NCI-H510A (cell line): Measurements from ENCODE around the gene PCYT1A.
A peak's percentile ranks its signal among the peaks of the same experiment; 100 is the strongest.

ENCODE experiments used
- DNase-seq: peaks from one replicate; lab custom pipeline; 2025; lab: John Stamatoyannopoulos, UW

The PCYT1A gene

DNA sequence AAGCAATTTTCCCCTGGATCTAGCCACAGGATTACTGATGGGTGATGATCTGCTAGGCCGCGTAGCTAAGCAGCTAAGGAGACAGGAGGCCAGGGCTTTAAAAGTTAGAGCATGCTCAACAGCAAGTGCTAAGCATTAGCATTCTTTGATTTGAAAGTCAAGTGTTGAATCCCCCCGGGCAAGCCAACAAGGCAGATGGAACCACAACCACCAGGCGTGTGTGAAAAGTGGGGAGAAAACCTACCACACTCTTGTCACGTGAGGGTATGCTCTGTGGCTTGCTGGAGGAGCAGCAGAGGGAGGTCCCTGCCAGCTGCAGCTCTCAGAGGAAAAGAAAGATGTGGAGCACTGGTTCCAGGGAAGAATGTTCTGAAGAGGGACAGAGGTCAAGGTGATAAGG, 50.3 kb downstream of the PCYT1A start:
- no peak for DNase-seq

DNA sequence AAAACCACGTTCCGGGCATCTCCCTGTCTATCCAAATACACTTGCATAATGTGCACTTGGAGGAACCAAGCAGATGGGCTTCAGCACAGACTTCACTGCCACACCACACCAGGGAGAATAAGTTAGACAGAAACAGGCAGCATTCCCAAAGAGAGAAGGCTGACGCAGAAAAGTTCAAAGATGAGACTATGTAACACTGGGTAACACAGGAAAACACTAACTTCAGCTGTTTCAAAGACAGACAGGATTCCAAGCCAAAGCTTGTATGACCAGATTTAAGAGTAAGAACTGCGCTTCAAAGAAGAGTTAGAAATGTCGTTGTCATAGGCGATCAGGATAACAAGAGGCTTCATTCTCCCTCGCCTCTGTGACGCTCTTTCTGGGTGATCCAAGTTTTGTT, 51.3 kb downstream of the PCYT1A start:
- DNase-seq: no peak

DNA sequence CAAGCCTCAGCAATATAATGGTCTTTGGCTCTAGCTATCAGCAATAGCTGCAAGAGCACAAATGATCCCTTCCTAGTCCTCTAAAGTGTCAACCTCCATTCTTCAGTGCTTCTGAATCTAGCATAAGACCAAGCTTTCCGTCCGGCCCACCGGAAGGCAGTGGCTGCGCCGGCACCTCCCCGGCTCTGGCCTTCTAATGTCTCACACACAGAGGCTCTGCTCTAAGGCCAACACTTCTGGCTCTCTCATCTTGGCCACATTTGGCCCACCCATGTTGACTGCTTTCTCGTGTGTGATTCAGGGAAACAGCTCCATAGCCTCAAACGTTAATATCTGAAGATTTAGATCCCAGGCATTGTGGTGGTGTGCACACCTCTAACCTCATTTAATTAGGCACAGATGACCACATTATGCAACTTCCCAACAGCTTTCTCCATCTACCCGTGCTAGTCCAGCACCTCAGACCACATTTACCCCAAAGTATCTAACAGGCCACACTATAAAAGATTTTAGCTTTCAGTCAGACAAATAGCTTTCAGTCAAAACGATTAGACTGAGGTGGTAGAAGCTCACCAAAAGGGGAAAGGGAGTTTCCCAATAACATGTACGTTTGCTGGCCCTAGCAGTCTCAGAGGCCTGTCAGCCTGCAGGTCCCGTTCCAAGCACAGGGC, 51.9 kb downstream of the PCYT1A start:
- DNase-seq: no peak

DNA sequence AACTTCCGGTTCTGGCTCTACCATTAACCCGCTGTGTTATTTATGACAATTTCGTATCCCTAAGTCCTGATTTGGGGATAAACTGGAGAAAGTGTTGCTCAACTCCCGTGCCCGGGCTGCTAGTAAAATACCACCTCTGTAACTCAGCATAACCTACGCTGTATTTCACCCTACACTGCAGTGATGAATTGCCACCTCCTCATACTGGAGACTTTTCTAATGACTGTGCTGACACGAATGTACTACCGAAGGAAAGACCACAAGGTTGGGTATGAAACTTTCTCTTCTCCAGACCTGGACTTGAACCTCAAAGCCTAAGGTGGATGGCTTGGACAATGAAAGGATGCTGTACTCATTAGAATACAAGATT, 54.7 kb downstream of the PCYT1A start:
- DNase-seq: no peak

DNA sequence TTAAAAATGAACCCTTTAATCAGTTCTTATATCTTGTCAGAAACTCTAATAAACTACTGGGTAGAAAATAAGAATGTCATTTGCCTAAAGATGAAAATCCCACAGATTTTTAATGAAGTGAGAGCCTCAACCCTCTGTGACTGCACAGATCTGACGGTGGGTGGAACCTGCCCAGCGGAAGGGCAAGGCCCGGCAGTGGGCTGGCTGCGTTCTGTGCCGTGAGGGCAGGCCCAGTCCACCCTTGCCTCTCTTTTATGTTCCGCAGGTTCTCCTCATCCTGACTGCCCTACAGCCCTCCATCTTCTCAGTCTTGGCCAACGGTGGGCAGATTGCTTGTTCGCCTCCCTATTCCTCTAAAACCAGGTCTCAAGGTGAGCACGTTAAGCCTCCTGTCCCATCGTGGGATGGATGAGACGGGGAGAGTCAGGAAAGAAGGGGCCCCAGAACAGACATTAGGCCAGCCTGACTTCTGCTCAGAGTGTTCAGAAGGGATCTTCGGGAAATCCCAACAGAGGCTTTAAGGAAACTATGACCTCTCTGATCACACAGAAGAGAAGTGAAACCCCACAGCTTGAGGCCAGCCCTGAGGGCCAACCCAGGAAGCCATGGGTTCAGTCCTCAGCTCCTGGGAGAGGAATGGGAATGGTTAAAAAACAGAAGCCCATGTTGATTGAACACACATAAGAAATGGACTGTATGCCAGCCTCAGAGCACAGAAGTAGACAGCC, 55.2 kb downstream of the PCYT1A start:
- DNase-seq: no peak

DNA sequence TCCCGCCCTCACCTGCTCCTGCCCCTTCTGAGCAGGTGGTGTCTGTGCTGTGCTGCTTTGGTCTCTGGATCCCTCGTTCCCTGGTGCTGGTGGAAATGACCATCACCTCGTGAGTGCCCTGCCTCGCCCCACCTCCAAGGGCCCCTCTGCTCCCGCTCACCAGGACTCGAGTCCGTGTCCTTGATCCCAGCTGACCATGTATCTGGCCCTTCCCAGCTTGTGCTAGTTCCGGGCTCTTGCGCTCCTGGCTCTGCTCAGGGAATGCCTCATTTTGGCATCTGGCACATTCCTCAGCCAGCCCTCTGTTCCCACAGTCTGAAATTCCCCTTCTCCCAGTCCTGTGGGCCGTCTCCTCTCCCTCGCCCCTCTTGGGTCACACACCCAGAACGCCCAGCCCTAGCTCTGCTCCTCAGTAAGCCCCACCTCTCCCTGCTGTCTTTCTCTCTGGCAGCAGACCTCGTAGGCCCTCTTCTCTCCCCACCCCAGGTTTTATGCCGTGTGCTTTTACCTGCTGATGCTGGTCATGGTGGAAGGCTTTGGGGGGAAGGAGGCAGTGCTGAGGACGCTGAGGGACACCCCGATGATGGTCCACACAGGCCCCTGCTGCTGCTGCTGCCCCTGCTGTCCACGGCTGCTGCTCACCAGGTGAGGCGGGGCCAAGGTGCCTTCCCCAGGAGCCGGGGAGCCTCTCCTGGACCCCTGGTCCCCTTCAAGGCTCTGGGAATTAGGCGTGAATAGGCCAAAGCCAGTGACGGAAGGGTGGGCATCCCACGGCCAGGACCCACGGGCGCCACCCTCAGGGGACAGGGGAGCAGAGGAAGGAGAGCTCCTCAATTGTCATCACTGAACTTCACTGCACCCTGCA, 59.7 kb downstream of the PCYT1A start:
- no peak for DNase-seq

DNA sequence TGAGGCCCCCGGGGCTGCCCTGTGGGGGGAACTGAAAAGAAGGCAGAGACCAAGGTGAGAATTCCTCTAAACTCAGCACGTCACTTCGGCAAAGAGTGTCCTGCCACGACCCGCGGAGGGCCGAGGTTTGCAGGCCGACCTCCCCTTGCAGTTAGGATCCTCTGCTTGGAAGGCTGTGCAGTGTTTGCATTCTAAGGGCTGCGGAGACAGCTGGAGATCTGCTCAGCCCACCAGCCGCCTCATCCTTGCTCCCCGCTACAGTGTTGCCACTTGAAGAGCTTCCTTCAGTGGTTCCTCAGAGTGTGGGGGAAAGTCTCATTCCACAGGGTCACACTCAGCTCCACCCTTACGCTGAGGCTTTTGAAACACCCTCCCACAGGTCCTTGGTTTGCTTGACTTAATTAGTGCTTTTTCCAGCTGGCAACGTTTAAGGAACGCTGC, 60.4 kb downstream of the PCYT1A start:
- DNase-seq: no peak

DNA sequence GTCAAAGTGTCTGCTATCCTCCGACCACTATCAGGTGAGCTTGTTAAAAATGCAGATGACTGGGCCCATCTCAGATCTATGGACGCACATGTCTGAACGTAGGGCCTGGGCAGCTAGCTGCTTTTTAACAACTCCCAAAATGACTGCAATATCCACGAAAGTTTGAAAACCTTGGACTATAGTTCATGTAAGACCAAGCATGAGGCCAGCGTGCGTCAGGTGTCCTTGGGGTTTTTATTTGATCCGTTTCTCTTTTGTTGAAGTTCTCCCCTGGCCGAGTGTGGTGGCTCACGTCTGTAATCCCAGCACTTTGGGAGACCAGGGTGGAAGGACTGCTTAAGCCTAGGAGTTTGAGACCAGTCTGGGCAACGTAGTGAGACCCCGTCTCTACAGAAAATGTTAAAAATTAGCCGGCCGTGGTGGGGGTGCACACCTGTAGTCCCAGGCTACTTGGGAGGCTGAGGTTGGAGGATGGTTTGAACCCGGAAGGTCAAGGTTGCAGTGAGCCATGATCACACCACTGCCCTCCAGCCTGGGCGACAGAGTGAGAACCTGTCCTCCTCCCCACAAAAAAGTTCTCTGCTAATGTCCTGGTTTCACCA, 61.7 kb downstream of the PCYT1A start:
- no peak for DNase-seq

DNA sequence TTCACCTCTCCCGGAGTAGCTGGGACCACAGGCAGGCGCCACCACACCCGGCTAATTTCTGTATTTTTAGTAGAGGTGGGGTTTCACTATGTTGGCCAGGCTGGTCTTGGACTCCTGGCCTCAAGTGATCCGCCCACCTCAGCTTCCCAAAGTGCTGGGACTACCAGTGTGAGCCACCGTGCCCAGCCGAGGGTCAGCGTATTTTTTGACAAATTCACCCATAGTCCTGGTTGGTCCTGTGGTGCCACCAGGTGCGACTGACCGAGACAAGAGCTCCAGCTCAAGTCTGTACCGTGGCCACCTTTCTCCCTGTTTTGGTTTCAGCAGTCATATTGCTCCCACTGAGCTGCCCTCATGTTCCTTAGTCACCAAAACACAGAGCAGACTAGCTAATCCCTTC, 62.4 kb downstream of the PCYT1A start:
- DNase-seq: no peak

DNA sequence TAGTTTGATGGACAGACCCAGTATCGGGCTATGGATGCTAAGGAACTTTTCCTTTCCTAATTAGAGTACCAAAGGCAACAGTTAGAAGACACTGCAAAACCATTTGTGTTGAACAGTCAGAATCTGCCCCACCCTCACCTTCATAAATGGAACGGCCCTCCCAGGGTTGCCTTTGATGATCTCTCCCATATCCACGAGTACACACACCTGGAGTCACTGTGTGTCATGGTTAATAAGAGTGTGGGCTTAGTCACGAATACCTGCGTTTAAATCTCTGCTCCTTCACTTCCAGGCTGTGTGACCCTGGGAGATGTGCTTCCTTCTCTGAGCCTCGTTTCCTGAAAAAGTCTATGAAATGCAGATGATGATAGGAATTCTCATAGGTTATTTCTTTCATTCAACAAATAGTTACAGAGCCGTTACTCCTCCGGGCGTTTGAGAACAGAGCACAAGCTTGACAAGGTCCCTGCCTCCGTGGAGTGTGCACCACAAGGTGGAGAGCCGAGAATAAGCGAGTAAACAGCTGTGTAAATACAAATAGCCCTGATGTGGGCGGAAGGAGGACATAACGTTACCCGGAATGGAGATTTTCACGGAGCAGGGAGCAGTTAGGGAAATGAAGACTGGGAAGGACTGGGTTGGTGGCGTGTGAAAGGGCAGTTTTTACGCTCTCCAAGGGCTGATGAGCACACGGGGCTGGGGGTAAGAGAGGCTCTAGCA, 64.5 kb downstream of the PCYT1A start:
- DNase-seq: no peak

DNA sequence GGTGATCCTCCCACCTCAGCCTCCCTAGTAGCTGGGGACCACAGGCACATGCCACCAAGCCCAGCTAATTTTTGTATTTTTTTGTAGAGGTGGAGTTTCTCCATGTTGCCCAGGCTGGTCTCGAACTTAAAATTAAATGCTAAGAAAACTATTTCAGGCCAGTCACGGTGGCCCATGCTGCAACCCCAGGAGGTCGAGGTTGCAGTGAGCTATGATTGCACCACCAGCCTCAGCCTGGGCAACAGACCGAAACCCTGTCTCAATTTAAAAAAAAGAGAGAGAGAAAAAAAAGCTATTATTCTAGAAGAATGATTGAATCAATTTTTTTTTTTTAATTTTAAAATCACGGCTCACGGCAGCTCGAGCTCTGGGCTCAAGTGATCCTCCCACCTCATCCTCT, 66.5 kb downstream of the PCYT1A start:
- DNase-seq: no peak

DNA sequence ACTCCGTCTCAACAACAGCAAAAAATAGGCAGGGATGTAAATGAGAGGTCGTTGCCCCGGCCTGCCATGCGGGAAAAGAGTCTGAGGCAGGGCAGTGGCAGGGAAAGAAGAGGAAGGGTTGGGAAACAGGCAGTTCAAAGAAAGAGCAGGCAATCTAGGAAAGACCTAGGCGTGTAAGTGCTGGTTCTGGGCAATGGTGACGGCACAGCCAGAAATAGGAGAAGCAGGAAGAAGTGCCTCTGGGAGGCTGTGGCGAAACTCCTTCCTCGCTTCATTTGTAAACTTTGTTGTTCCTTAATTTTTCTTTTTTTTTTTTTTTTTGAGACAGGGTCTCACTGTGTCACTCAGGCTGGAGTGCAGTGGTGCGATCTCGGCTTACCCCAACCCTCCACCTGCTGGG, 66.9 kb downstream of the PCYT1A start:
- no peak for DNase-seq

DNA sequence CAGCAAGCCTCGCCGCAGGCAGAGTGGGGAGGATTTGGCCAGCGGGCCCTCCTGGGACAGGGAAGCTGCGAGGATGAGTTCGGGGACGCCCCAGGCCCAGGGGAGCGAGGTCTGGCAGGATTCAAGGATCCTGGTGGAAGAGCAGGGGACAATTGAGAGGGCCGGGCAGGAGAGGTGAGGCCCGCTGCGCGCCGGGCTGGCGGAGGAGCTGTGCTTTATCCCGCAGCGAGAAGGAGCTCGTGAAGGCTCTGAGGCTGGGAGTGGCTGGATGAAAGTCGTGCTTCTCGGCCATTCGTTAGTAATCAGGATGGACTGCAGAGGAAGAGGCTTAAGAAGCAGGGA, 67.6 kb downstream of the PCYT1A start:
- no peak for DNase-seq

DNA sequence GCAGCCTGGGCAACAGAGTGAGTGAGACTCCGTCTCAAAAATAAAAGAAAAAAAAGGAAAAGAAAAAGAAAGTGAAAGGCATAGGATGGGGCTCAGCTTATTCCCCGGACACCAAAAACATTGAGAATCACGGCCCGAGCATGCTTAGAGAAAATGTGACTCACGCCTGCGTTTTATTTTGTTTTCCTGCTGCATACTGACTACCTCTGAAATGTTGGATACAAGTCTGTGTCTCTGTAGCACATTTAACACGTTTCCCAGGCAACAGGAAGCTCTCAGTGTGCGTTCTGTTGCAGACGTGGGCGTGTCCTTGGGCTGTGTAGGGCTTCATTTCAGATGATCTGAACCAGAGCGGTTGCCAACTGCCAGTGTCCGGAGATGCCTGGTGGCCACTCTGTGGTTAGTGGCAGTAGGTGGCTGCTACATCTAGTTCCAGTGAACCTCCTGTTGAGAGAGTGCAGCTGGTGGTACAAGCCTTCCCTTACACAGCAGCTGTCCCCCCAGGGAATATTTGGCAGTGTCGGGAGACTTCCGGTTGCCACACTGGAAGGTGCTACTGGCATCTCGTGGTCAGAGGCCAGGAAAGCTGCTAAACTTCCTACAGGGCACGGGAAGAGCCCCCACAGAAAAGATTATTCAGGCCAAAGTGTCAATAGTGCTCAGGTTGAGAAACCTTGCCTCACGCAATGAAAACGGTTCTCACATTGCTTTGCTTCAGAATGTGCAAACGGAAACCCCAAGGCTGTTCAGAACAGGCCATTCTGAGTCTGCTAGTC, 68.1 kb downstream of the PCYT1A start:
- DNase-seq: peak; percentile 23

DNA sequence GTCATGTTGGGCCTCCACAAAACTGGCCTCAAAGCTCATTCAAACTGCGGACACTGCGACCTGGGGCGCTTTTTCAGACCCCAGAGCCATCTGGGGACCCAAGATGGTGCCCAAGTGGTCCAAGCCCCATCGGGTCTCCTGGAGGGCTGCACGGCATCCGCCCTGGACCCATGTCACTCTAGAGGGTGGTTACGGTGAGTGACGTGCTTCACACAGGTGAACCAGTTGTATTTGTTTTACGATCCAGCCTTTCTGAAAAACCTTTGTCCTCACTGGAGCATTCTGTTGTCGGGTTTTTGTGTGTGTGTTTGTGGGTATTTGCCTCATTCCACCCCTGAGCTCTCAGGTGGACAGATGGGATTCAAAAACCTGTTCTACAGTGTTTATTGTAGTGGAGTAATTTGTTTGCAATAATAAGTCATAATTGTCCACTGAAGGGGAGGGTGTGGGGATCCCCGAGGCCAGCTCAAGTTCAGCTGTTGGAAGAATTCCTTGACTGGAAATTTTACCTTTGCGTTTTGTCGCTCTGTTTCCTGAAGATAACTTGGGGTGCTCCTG, 69.3 kb downstream of the PCYT1A start:
- DNase-seq: no peak

DNA sequence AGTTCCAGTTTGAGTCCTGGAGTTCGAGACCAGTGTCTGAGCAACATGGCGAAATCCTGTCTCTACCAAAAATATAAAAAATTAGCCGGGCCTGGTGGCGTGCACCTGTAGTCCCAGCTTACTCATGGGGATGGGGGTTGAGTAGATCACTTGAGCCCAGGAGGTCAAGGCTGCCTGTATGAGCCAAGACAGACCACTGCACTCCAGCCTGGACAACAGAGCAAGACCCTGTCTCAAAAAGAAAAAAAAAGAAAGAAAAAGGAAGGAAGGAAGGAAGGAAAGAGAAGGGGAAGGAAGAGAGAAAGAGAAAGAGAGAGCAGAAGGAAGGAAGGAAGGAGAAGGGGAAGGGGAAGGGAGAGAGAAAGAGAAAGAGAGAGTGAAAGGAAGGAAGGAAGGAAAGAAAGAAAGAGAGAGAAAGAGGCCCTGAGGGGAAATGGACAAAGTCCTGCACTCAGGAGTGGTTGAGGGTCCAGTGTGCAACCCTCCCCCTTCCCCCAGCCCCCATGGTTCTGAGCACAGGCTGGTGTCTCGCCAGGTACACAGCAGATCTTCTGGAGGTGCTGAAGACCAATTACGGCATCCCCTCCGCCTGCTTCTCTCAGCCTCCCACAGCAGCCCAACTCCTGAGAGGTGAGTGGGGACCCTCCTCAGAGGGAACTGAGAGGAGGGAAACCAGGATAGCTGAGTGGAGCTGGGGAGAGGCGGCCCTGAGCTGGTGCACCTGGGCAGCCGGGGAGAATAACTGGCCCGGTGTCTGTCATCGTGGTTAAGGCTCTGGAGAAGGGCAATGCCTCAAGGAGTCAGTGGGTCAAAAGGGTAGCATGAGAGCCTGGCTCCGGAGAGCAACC, 70.0 kb downstream of the PCYT1A start:
- no peak for DNase-seq

DNA sequence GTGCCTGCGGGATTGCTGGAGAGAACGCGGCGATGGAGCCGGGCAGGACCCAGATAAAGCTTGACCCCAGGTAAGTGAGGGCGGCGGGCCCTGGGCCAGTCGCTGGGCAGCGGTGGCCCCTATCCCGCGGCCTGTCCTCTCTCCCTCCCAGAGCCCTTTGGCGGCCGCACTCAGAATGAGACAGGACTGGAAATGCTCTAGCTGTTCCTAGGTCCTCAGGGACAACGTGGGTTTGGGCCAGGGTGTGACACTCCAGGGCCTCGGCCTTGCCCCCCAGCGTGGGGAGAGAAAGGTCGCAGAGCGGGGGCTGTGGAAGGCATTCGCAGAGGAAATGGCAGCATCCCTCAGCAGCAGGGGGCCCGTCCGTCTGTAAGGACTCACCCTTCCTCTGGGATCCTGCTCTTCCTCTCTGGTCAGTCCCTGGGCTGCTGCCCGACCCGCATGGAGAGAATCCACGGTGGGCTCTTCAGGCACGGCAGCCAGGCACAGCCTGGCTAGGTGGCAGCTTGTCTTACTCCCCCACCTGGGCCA, 70.8 kb downstream of the PCYT1A start:
- no peak for DNase-seq

DNA sequence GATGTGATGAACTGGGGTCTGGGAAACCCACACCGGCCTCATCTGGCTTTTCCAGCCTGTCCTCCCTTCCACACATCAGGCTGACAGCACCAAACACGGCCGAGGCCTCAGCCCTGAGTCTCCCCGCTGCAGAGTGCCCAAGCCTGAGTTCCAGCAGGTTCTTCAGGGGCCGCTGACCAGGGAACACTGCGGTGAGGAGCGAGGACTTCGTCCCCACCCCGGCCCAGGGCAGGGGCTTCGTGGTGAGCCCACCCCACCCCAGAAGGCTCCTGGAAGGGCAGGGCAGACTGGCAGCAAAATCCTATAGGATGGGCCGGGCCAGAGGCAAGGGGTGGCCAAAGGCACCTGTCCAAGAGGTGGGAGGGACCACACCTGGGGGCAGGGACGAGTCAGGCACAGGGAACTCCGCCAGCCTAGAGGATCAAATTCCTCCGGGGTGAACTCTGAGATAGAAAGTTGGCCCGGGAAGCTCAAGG, 71.4 kb downstream of the PCYT1A start, which contains the start of gene SLC51A:
Gene SLC51A (plus strand): TSS at position 446 of the 476 bp plus-strand sequence. CDS start 179 bp downstream, outside the sequence.
- no peak for DNase-seq

DNA sequence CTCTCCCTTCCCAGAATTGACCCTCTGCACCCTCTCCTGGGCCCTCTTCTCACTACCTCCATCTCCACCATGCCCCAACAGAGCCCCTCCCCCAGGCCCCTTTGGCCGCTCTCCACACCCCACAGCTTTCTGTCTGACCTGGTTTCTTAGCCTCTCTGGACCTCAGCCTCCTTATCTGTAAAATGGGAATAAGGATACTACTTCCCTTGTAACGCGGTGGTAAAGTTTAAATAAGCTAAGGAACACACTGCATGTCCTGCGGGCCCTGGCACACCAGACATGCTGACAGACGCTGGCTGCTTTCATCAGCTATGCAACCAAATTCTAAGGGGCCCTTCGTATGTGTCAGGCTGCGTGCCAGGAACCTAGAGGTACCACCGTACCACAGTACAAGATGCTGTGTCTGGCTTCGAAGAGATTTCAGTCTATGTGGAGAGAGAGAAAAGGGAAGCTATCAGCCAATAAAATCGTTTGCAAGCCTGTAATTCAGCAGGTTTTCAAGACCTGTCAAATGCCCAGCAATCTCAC, 72.0 kb downstream of the PCYT1A start:
- DNase-seq: no peak
